ENCODE measurements around the gene NBEA. TPM values are rescaled to one million over a fixed set of nuclear protein-coding genes. Genes with fewer than 3 reads are reported as not detected.

NBEA gene
- total and polyA plus RNA-seq, 2 experiments from 2014 or later: 2.6 to 12.3 TPM

GRCh38 chr13:35470671-35471661 lies 528.9 kb downstream of the NBEA start:
- Histone ChIP-seq H3K9me3 (ENCODE audit: low read depth) (no peaks in the 10 kb centered on the region), H3K27ac (peak overlapping the region; percentile 95), H3K4me3 (peak overlapping the region; percentile 20), H3K36me3 (replicated peaks; ENCODE audit: insufficient read depth, low read depth) (no peaks in the 10 kb centered on the region), H3K27me3 (peaks cover 74% of the 10 kb centered on the region), H3K9me2 (replicated peaks; ENCODE audit: insufficient read depth) (no peaks in the 10 kb centered on the region), H3K4me1 (ENCODE audit: insufficient read depth) (no peaks in the 10 kb centered on the region), H2AFZ (peak overlapping the region; percentile 13), H4K20me1 (ENCODE audit: insufficient read depth, poor library complexity, severe bottlenecking) (no peaks in the 10 kb centered on the region), H3K79me2 (peaks cover 39% of the 10 kb centered on the region), H3K4me2 (peak overlapping the region; percentile 83)
- DNase-seq (ENCODE audit: low spot score): peak; percentile 64
- WGBS (ENCODE audit: low lambda C conversion rate, missing lambda C conversion rate): 2% methylated on average over 68 of the region's 68 CpGs
- peak; percentile 74 for TF ChIP-seq EZH2phosphoT487 (IDR thresholded peaks at IDR 0.05; ENCODE audit: low read depth, severe bottlenecking, unreplicated experiment)
- no peak for TF ChIP-seq EZH2 (IDR thresholded peaks at IDR 0.05; ENCODE audit: borderline replicate concordance)
- no peak for TF ChIP-seq CTCF (IDR thresholded peaks at IDR 0.05; ENCODE audit: poor library complexity)

- Histone ChIP-seq H3K27me3 (peaks cover 82% of the 10 kb centered on the region), H3K4me1 (ENCODE audit: insufficient read depth) (no peaks in the 10 kb centered on the region), H3K4me3 (peak overlapping the region; percentile 20), H3K9me3 (ENCODE audit: low read depth) (no peaks in the 10 kb centered on the region), H3K9me2 (replicated peaks; ENCODE audit: insufficient read depth) (no peaks in the 10 kb centered on the region), H2AFZ (no peak overlapping the region), H4K20me1 (ENCODE audit: insufficient read depth, poor library complexity, severe bottlenecking) (no peaks in the 10 kb centered on the region), H3K79me2 (peaks cover 40% of the 10 kb centered on the region), H3K4me2 (peak overlapping the region; percentile 83), H3K36me3 (replicated peaks; ENCODE audit: insufficient read depth, low read depth) (no peaks in the 10 kb centered on the region), H3K27ac (peak overlapping the region; percentile 95)
- DNase-seq (ENCODE audit: low spot score): peak; percentile 16
- TF ChIP-seq CTCF (IDR thresholded peaks at IDR 0.05; ENCODE audit: poor library complexity) (no peak), EZH2 (IDR thresholded peaks at IDR 0.05; ENCODE audit: borderline replicate concordance) (peak; percentile 79), EZH2phosphoT487 (IDR thresholded peaks at IDR 0.05; ENCODE audit: low read depth, severe bottlenecking, unreplicated experiment) (peak; percentile 38)
- WGBS (ENCODE audit: low lambda C conversion rate, missing lambda C conversion rate): 10% methylated on average over 28 of the region's 28 CpGs
These were observed 529.7 kb downstream of the NBEA start for GRCh38 chr13:35471706-35472322.

- TF ChIP-seq EZH2 (IDR thresholded peaks at IDR 0.05; ENCODE audit: borderline replicate concordance): no peak
- peak overlapping the region; percentile 83 for H3K4me2 ChIP-seq
- no peaks in the 10 kb centered on the region for H3K9me2 ChIP-seq (replicated peaks; ENCODE audit: insufficient read depth)
- no peaks in the 10 kb centered on the region for H3K9me3 ChIP-seq (ENCODE audit: low read depth)
- H4K20me1 ChIP-seq (ENCODE audit: insufficient read depth, poor library complexity, severe bottlenecking): no peaks in the 10 kb centered on the region
- H3K27ac ChIP-seq: peak overlapping the region; percentile 95
- H2AFZ ChIP-seq: no peak overlapping the region
- whole genome bisulfite sequencing (ENCODE audit: low lambda C conversion rate, missing lambda C conversion rate): 27% methylated on average over 7 of the region's 7 CpGs
- peak overlapping the region; percentile 20 for H3K4me3 ChIP-seq
- H3K36me3 ChIP-seq (replicated peaks; ENCODE audit: insufficient read depth, low read depth): no peaks in the 10 kb centered on the region
- no peaks in the 10 kb centered on the region for H3K4me1 ChIP-seq (ENCODE audit: insufficient read depth)
- DNase-seq (ENCODE audit: low spot score): no peak
- H3K27me3 ChIP-seq: peaks cover 87% of the 10 kb centered on the region
- H3K79me2 ChIP-seq: peaks cover 44% of the 10 kb centered on the region
These were observed 530.3 kb downstream of the NBEA start for GRCh38 chr13:35472323-35472881.

Measured in hepatocyte (in vitro differentiated cells).